DMS53 (cell line): ENCODE measurements around the gene PNMA6A.
A peak's percentile ranks its signal among the peaks of the same experiment; 100 is the strongest.
"Not testable (repeated sequence)": the region's sequence is repeated elsewhere in the genome, so short reads cannot be mapped to it uniquely, and the experiment has no call there.

Source experiments
- DNase-seq: peaks from one replicate; lab custom pipeline; 2025; lab: John Stamatoyannopoulos, UW

PNMA6A gene

DNA sequence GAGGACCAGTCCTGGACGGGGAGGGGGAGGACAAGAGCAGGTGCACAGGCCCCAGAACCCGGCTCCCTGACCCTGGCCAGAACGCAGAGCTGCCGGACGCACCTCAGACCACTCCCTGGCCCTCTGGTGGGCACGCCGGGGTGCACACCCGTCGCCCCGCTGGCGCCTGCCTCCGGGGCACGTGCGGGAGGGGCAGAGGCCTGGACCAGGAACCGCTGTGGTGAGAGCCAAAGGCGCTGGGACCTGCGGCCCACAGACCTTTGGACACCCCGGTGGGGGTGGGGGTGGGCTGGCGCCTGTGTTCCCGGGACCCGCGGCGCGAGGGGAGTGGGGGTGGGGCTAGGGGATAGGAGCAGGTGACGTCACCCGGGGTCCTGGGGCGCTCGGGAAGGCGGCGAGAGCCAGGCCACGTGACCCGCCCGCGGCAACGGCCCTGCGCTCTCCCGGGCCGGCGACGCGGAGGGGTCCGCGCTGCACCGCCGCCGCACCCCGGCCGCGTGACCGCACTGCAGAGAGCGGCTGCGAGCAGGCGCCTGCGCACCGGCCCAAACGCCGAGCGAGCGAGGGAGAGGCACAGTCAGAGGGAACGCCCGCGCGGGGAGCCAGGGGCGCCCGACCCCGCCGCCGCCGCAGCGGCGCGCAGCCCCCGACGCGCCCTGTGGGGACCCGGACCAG is at the start of gene PNMA6A:
Gene PNMA6A (plus strand): TSS at position 546 of the 675 bp plus-strand sequence. CDS start 609 bp downstream, outside the sequence.
- not testable (repeated sequence) for DNase-seq

DNA sequence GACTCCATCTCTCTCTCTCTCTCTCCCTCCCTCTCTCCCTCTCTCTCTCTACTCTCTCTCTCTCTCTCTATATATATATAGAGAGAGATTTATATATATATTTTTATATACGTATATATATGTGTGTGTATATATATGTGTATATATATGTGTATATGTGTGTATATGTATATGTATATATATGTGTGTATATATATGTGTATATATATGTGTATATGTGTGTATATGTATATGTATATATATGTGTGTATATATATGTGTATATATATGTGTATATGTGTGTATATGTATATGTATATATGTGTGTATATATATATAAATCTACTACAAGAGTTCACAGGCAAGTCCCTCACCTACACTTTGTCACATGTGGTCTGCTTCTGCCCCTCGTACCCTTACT is 45.8 kb upstream of the PNMA6A start:
- not testable (repeated sequence) for DNase-seq

DNA sequence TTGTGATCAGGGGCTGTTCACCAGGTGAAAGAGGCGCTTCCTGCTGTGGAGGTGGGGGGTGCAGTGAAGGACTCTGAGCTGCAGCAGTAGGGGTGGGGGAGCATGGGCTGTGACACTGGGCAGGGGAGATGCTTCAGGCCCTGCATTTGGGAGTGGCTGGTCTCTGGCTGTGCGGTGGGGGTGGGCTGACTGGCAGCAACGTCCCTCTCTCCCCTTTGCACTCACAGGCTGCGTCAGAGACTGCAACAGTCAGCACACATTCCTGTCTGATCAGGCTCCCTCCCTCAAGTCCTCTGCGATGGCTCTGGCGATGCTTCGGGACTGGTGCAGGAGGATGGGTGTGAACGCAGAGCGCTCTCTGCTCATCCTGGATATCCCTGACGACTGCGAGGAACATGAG is 43.8 kb upstream of the PNMA6A start:
- not testable (repeated sequence) for DNase-seq

DNA sequence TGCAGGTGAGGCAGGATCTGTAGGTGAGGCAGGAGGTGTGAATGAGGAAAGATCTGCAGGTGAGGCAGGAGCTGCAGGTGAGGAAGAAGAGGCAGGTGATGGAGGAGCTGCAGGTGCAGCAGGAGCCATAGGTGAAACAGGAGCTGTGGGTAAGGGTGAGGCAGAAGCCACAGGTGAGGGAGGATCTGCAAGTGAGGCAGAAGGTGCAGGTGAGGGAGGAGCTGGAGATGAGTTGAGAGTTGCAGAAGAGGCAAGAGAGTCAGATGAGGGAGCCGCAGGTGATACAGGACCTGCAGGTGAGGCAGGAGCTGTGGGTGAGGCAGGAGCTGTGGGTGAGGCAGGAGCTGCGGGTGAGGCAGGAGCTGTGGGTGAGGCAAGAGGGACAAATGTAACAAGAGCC is 43.1 kb upstream of the PNMA6A start:
- DNase-seq, result no peak

DNA sequence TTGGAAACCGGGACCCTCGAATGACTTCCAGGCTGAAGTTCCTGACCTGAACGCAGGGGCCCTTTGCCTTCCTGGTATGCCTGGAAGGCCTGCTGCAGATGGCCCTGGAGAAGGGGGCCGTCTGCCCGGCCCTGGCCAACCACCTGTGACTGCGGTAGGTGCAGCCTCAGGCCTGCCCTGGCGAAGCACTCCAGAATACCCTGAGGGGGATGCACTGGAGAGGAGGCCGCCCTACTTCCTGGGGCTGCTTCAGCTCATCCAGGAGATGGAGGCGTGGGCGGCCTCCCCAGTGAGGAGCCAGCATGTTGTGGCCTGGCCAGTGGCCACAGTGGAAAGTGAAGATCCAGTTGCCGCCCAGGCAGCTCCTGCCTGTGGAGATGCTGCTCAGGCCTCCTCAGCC is 42.4 kb upstream of the PNMA6A start:
- no peak for DNase-seq

DNA sequence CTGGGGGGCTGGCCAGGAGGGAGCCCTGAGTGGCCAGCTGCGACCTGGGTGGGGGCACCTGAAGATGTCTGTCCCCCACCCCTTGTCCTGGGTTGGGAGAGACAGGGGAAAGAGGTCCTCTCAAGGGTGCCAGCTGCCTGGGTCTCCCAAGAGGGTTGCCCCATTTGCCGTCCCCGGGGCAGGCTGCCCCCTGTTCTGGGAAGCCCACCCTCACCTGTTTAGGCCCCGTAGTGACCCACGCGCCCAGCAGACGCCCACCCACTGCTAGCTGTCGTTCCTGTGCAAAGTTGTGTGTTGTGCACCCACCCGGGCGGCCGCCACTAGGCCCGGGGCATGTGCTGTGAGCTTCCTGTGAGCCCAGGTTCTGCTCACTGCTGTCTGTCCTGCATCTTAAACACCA is 41.5 kb upstream of the PNMA6A start:
- no peak for DNase-seq

- DNase-seq, result peak; percentile 59
Measured at GRCh38 chrX:153032397-153033118, 39.7 kb upstream of the PNMA6A start.

DNA sequence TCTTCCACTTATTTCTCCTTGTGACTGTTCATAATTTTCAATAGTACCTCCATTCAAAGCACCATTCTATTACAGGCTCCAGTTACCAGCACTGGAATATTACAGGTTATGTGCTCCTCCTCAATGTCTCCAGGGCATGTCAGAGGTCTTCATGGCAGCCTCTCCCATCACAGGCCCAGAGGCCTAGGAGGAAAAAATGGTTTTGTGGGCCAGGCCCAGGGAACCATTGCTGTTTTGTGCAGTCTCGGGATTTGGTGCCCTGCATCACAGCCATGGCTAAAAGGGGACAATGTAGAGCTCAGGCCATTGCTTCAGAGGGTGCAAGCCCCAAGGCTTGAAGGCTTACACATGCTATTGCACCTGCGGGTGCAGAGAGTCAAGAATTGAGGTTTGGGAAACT is 23.2 kb upstream of the PNMA6A start:
- DNase-seq, result no peak

DNA sequence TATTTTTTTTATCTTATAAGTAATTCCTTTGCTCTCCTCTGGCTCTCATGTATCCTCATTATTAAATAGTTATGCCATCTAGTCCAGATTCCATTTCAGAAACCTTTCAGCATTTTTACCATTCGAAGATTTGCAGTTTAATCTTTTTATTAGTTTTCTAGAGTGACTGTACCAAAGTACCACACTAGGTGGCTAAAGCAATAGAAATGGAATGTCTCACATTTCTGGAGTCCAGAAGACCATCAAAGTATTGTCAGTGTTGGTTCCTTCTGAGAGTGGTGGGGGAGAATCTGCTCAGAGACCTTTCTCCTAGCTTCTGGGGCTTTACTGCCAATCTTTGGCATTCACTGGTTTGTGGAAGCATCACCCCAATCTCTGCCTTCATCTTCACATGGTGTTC is 19.7 kb upstream of the PNMA6A start:
- no peak for DNase-seq

DNA sequence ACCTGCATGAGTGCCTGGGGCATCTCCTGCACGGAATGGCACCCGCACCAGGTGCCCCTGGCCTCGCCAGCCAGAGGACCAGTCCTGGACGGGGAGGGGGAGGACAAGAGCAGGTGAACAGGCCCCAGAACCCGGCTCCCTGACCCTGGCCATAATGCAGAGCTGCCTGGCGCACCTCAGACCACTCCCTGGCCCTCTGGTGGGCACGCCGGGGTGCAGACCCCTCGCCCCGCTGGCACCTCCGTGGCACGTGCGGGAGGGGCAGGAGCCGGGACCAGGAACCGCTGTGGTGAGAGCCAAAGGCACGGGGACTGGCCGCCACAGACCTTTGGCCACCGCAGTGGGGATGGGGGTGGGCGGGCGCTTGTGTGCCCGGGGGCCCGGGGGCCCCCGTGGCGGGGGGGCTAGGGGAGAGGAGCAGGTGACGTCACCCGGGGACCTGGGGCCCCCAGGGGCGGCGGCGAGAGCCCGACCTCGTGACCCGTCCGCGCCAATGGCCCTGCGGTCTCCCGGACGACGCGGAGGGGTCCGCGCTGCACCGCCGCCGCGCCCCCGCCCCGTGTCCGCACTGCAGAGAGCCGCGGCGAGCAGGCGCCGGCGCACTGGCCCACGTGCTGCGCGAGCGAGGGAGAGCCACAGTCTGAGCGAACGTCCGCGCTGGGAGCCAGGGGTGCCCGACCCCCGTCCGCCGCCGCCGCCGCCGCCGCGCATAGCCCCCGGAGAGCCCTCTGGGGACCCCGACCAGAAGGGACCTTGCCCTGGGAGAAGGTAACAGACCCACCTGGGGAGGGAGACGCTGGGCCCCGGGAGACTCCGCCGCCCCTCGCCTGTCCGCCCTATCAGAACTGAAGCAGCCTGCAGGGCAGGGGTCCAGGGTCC is 16.1 kb upstream of the PNMA6A start, which contains the start of gene PNMA3:
Gene PNMA3 (plus strand): TSS at position 600 of the 879 bp plus-strand sequence. CDS start 586 bp downstream, outside the sequence.
- DNase-seq, result no peak

- no peak for DNase-seq
Measured at GRCh38 chrX:153057281-153057680, 15.0 kb upstream of the PNMA6A start.

DNA sequence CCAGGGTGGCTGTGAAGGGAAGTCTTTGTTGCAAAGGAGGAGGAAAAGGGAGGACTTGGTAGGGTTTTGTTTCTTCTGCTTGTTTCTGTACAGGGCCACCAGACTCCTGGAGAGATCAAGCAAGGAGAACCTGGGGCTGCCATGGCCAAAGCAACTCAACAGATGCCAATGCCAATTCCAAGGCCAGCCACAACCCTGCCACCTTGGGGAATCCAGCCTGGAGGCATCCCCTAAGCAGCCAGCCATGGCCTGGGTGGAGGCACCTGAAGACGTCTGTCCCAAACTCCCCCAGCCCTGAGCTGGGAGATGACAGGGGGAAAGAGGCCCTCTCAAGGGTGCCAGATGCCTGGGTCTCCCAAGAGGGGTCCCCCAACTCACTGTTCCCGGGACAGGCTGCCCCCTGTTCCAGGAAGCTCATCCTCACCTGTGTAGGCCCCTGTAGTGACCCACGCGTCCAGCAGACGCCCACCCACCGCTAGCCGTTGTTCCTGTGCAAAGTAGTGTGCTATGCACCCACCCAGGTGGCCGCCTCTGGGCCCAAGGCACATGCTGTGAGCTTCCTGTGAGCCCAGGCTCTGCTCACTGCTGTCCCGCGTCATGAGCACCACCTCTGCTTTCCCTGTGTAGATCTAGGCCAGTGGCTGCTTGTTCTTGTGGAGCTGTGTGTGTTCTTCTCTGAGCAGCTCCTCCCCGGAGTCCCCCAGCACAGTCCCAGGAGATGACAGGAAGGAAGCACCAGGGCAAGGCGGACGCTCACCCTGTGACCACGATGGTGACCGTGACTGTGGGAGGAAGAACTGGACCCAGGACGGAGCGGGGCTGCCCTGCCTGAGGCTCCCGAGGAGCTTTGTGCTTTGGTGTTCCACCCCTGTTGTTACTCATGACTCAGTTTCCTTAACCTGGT is 12.8 kb upstream of the PNMA6A start:
- DNase-seq, result no peak

DNA sequence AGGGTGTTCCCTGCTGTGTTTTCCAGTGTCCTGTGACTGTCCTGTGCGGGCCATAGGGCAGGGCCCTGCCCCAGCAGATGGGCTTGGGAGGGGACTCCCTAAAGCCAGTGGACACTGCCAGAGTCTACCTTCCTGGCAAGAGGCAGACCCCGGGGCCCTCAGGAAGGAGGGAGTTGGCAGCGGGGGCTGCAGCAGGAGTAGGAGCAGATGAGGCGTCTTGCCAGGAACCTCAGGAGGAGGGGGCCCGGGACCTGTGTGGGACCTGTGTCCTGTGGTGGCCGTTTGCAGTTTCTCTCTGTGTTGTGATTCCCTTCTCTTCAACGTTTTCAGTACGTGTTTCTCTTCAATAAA is 12.2 kb upstream of the PNMA6A start:
- DNase-seq, result no peak

DNA sequence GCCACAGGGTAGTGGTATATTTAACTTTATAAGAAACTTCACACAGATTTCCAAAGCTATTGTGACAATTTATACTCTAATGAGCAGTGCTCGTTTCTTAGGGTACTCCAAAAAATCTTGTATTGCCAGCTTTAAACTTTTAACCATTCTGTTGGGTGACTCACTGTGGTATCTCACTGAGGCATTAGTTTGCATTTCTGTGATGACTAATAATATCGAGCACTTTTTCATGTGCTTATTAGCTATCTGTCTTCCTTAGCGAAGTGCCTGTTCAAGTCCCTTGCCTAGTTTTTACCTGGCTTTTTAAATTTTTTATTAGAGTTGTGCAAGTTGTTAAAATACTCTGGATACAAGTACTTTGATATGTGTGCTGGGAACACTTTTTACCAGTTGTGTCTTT is 10.5 kb upstream of the PNMA6A start:
- DNase-seq, result no peak

DNA sequence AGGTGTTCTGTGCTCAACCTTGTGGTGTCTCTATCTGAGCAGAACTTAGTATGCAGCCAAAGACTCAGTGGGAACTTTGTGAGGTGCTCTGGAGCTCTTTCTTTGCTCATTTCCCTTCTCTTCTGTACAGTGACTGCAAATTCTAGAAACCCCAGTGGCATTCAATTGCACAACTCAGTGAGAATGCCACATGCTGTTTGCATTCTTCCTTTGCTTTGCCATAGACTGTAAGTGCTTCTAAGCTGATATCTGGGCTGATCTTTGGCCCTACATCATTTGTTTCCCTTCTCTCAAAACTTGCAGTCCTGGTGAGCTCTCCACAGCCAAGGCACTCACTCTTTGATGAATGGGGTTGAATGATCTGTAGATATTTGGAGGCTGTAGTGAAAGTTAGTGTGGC is 8.9 kb upstream of the PNMA6A start:
- no peak for DNase-seq

DNA sequence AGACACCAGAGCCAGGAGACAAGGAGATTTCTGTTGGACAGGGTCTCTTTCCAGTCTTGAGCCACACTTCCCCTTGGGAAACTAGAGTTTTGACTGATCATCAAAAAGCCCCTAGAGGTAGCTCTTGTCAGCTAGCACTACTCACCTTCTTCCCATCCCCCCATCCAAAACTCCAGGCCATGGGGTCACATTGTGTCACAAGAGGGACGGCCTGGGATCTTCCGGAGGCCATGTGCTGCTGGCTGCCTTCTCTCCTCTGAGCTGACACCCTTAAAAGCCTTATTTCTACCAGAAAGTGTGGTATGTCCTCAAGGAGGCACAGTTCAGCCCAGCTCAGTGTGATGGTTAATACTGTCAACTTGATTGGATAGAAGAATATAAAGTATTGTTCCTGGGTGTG is 8.2 kb upstream of the PNMA6A start:
- DNase-seq, result no peak

- no peak for DNase-seq
Measured at GRCh38 chrX:153065389-153065788, 6.9 kb upstream of the PNMA6A start.

GRCh38 chrX:153066402-153066801 is 5.9 kb upstream of the PNMA6A start:
- not testable (repeated sequence) for DNase-seq

DNA sequence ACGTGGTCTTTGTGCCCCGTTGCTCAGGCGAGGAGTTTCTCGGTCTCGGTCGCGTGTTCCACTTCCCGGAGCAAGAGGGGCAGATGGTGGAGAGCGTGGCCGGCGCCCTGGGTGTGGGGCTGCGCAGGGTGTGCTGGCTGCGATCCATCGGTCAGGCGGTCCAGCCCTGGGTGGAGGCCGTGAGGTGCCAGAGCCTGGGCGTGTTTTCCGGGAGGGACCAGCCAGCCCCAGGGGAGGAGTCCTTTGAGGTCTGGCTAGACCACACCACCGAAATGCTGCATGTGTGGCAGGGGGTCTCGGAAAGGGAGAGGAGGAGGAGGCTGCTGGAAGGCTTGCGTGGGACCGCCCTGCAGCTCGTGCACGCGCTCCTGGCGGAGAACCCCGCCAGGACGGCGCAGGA is 1.1 kb downstream of the PNMA6A start:
- not testable (repeated sequence) for DNase-seq

GRCh38 chrX:153074262-153074899 is 2.1 kb downstream of the PNMA6A start:
- no peak for DNase-seq

- DNase-seq, result no peak
Measured at GRCh38 chrX:153074935-153075334, 2.7 kb downstream of the PNMA6A start.
